NOMO-1 treated with dmso at 0.1 percent for 144 hours (cell line): ENCODE results near the gene NR6A1.
"Not testable (repeated sequence)": the region's sequence is repeated elsewhere in the genome, so short reads cannot be mapped to it uniquely, and the experiment has no call there.

Experiments used
- DNase-seq: peaks from one replicate; lab custom pipeline; 2025; ENCODE audit not compliant: unreplicated experiment; lab: John Stamatoyannopoulos, UW

The NR6A1 gene

DNA sequence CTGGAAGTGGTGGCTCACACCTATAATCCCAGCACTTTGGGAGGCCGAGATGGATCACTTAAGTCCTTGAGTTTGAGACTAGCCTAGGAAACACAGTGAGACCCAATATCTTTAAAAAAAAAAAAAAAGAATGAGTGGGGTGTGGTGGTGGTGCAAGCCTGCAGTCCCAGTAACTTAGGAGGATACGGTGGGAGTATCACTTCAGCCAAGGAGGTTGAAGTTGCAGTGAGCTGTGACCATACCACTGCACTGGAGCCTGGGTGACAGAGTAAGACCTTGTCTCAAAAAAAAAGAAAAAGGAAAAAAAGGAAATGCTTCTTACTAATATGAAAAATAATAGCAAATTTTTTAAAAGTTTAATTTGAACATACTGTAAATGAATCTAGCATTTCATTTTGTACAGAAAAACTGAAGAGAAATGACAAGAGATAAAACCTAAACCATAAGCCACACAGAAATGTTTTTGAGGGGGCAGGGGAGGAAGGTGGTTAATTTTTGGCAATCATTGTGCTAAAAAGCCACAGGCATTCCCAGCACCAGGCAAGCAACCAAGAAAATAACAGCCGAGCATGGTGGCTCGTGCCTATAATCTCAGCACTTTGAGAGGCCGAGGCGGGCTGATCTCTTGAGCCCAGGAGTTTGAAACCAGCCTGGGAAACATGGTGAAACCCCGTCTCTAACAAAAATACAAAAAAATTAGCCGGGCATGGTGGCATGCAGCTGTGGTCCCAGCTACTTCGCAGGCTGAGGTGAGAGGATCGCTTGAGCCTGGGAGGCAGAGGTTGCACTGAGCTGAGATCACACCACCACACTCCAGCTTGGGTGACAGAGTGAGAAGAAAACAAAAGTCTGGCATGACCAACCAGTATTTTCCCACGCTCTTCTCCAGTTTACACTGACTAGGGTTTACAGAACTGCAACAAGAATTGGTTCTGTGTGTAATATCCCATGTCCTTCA, 149.5 kb downstream of the NR6A1 start:
- DNase-seq: no peak

DNA sequence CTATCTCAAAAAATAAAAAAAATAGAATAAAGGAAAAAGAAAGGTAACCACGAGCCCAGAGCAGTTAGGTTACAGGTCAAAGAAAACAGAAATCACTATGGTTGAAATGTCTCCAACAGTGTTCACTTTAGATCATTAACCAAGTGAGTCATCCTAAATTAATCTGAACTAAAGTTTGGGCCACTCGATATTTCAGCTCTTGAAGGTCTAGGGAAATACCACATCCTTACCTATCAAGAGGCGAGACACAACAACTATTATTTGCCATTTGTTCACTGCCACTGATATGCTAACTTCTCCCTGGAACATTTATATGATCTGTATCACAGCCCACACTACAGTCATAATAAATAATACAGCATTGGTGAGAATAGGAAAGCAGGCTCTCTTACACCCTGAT, 152.6 kb downstream of the NR6A1 start:
- DNase-seq: no peak

DNA sequence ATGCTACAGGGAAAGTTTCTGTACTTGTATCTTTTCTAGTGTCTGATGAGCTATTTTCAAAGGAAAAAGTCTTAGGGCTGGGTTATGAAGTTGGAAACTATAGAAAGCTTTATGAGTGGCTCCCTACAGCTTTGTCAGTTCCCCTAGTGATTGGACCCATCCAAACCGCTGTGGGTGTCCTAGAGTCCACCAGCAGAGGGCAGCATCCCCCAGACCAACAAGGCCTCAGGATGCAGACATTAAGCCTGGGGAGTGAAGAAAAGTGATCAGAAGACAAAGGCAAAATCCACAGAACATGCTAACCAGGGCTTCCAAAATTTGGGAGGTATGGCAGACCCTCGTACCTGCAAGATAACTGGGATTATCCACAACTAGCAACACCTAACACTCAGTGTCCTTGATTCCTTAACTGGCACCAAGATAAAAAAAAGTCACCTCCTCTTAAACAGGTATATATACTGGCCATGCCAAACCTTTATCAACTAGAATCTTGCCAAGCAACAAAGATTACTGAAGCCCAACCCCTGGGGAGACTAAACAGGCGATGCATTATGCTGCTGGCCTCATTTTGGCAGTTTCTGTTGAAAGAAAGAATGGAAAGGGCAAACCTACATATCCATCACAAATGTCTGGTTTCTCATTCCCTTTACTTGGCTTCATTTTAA, 153.5 kb downstream of the NR6A1 start:
- peak; percentile 30 for DNase-seq

DNA sequence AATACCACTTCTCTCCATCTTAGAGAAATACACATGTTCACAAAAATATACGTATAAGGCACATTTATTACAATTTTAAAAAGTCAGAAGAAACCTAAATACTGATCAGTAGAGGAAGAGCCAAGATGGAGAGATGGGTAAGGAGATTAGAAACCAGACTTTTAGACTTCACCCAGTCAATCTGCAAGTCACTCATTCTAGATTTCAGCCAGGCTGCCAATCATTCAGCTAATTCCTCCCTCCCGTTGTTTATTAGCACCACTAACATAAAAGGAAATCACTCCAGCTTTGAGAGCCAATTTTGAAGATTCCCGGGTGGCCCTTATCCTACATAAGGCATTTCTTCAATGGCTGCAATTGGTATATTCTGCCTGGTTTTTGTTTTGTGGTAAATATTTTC, 154.2 kb downstream of the NR6A1 start:
- no peak for DNase-seq

DNA sequence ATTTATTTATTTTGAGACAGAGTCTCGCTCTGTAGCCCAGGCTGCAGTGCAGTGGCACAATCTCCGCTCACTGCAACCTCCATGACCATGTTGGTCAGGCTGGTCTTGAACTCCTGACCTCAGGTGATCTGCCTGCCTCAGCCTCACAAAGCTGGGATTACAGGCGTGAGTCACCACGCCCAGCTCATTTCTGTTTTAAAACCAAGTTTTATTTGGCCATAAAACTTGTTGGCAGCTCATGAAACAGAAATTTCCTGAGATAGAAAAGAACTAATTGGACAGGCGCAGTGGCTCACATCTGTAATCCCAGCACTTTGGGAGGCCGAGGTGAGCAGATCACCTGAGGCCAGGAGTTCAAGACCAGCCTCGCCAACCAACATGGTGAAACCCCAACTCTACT, 155.3 kb downstream of the NR6A1 start:
- not testable (repeated sequence) for DNase-seq

DNA sequence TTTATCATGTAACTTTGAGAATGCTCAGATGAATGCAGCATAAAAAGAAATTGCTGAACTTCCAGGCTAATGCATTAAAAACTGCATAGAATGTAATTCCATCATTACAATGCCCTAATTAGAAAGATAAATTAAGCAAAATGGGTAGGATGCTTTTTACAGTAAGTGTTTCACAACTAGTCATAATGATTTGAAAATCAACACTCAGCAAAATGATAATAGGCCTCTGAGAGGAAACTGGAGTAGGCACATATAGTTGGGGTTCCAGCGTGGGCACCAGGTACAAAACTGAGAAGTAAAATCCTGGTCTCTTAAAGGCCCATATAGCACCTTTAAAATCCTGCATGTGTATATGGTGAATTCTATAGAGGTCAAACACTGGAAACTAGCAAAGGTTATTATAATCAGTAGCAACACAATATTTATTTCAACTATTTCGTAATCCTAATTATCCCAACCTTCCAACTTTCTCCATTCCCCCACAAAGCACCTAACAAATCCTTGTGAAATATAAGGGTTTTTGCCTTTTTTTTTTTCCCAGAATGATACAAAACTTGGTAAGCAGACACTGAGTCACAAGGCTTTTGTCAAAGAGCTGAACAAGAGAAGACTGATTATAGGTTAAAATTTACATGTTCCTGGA, 155.9 kb downstream of the NR6A1 start:
- DNase-seq: no peak

DNA sequence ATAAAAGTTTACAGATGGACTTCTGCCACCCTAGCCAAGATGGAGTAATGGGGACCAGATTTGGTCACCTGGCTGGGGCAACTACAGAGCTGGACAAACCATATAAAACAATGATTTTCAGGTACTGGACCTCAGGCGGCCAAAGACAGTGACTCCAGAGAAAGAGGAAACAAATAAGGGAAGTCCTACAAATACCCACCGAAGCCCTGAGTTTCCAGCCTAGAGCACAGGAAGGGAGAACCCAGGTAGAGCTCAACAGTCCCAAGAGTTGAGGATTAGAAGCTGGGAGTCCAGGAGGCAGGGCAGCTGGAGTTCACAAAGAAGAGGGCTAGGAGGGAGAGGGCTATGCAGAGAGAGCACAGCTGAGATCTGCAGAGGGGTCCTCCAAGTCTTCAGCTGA, 157.3 kb downstream of the NR6A1 start:
- peak; percentile 26 for DNase-seq

DNA sequence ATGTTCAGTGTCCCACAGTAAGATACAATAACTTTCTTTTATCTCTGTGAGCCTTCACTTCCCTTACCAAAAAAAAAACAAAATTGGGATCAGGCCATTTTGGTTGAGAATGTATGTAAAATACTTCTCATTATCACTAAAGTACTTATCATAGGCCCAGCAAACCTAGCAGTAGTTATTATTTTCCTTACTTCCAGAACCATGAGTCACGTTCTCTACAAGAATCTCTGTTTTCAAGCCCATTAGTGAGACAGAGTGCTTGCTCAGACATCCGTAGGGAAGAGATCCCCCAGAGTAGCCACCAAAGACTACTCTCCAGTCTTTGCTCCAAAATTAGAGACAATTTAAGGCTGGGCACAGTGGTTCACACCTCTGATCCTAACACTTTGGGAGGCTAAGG, 160.0 kb downstream of the NR6A1 start:
- no peak for DNase-seq

DNA sequence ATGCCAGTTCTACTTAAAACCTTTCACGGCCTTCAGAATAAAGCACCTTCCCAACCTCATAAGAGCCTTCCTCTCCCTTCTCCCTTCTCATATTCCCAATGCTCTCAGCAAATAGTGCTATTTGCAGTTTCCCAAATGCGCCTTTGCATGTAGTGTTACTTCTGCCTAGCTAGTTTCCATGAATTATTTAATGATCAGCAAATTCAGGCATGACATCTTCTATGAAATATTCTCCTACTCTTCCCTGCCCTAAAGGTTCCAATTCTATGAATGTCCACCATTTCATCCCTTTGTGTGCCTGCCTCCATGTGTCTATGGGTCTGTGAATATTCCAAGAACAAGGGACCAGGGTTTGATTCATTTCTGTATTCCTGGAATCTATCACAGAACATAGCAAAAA, 165.1 kb downstream of the NR6A1 start:
- DNase-seq: no peak

DNA sequence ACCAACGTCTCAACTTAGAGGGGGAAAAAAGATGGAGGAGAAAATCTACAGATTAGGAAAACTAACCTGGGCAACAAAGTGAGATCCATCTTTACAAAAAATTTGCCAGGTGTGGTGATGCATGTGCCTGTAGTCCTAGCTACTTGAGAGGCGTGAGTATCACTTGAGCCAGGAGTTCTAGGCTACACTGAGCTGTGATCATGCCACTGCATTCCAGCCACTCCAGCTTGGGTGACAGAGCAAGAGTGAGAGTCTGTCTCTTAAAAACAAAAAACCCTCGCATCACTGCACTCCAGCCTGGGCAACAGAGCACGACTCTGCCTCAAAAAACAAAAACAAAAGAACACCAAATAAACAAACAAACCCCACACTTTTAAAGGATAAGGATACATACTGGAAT, 165.9 kb downstream of the NR6A1 start:
- no peak for DNase-seq

DNA sequence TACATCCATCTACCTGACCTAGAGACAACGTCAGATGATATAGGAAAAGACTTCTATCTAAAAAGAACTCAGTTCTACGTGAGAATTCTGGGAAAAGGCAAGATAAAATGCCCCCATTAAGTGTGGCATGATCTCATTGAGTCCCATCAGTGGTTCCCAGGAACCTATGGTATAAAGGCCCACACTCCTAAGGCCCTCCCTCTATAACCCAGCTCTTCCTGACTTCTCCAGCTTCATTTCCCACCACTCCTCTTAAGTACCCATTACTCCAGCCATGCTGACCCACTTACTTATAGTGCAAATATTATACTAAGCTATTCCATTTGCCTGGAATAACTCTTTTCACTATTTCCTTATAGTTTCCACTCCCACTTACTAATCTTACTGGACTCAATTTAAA, 168.5 kb downstream of the NR6A1 start:
- no peak for DNase-seq

DNA sequence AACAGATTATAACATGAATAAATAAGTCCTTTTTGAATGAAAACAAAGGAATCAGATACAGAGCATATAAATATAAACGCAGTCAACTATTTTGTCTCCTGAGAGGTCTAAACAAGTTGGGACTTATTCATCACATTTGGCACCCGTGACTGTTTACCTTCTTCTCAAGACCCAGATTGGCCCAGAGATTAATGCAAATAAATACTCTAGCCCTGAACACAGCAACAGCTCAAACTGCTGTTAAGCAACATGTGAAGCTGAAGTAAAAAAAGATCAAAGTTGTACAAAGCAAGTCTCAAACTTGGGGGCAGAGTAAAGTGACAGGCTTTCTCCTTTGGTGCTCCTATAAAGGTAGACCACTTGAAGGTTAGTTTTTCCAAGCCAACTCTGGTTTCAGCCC, 168.9 kb downstream of the NR6A1 start:
- DNase-seq: no peak

DNA sequence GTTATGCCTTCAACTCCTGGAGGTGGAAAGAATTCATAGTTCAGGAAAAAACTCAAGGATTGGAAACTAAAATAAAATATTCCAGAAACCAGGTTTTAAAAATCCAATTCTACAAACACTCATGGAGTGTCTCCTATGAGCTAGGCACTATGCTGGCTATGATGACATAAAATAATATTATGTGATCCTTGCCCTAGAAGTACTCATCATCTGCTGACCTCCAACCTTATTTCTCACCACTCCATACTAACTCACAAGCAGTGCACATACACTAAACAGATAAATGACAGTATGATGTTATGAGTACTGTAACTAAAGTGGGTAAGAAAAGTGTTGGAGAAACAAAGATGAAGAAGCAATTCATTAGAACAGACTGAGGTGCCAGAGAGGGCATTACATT, 170.7 kb downstream of the NR6A1 start:
- no peak for DNase-seq

DNA sequence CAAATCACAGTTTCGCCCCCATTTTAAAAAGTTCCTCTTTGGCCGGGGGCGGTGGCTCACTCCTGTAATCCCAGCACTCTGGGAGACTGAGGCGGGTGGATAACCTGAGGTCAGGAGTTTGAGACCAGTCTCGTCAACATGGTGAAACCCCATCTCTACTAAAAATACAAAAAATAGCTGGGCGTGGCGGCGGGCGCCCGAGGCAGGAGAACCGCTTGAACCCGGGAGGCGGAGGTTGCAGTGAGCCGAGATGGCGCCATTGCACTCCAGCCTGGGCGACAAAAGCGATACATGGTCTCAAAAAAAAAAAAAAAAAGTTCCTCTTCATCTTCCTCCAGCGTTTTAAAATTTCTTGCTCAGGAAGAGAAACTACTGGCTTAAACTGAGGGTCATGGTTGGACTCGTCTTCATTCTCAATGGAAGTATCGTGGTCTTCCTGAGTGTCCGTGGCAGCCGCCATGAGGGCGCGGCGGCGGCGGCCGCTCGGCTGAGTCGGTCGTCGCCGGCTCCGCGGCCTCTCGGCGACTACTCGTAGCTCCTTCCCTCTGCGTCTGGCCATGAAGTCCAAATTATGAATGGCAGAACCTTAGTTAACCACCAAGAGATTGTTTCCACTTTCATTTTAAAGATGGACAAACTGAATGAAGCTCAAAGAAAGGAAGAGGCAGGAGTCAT, 171.9 kb downstream of the NR6A1 start:
- DNase-seq: no peak

DNA sequence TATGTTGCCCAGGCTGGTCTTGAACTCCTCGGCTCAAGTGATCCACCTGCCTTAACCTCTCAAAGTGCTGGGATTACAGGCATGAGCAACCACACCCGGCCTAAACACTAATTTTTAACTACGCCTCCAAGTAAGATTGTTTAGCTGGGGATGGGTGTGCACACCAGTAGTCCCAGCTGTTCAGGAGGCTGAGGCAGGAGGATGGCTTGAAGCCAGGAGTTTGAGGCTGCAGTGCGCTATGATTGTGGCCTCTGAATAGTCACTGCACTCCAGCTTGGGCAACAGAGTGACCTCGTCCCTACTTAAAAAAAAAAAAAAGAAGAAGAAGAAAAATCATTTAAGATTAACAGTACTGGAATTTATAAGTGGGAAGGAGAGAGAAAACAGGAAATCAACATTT, 173.1 kb downstream of the NR6A1 start:
- DNase-seq: no peak

DNA sequence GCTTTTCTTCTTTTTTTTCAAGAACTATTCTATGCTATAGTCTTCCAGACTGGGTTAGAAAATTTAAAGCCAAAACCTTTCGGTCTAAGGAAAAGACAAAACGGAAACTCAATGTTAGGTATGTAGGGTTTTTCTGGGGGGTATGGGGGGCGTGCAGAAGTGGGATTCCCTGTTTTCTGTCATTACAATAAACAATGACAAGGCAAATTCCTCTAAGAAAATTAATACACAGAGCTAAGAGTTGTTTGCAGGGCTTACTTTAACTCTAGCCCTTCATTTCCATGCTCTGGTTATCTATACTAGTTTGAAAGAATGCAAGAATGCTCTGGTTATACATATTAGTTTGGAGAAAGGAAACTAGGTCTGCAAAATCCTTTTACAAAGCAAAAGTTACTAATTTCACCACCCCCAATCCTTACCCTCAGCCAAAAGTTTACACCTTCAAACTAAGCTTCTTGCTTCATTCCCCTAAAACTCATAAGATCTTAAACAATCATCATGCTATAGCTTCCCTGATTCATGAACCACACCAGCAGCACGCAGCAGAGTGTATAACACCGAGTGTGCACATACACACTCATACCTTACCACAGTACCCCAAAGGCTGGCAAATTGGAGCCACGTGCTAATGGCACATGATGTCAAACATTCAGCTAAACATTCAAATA, 174.8 kb downstream of the NR6A1 start:
- no peak for DNase-seq

DNA sequence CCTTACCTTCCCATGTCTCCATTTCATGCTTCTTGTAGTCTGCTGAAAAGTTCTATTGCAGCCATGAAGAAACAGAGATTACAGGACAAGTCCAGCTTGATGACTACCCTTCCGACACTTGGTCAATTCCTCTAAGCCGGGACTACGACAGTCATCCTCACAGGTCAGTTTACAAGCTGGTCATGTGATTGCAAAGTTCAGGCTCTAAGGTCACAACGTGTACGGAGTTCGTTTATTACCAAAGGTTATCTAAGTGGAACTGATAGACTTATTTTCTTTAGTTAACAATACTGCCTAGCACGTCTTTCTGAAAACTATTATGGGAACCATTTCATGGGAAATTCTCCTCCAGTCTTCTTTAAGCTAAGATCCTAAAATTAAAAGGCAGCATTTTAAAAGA, 175.4 kb downstream of the NR6A1 start:
- DNase-seq: no peak

DNA sequence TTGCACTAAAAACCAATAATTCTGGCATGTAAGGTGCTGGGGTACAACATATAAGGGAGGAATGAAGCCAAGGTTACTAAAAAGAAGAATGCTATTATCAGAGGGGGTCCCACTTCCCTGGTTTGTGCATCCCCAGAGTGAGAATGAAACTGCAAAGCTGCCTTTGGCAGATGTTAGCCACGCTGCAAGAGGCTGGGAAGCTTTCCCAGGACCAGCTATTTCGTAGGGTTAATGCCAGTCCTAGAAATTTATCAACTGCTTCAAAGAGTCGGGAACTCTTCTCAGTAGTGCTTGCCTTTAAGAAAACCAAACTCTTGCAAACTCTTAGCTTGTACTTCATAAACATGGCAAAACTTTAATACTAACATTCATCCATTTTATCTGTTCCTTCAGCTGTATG, 176.4 kb downstream of the NR6A1 start:
- DNase-seq: no peak

DNA sequence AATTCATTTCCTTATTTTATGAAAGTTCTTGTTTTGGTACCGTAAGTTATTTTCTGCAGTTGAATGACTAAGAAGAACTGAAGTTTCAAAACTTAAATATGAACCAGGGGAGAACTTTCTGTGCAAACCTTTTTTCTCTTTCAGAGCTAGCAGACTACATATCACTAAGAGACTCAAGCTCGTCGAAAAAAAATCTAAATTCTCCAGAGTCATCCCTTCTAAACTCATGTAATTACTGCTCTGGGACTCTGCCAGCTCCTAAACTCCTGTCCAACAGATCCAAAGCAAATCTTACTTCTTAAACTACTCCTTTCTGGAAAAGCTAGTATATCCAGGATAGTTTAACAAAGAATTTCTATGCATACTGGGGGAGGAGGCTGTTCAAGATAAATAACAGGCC, 176.9 kb downstream of the NR6A1 start:
- no peak for DNase-seq

DNA sequence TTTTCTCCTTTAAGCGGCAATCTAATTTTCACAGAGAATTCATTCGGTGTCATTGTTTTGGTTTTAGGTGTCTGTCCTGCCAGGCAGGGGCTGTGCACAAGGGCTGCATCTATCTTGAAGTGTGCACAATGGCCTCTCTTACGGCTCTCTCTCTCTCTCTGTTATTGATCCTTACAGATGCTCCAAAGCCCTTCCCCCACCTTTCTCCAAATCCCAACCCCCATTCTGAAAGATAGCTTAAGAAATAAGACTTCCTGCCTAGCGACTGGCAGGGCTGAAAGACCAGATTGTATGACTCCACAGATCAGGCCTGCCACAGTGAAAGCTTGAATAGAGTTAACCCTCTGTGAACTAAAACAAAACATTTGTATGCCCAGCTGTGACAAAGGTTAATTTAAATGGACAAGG, 177.5 kb downstream of the NR6A1 start:
- no peak for DNase-seq

DNA sequence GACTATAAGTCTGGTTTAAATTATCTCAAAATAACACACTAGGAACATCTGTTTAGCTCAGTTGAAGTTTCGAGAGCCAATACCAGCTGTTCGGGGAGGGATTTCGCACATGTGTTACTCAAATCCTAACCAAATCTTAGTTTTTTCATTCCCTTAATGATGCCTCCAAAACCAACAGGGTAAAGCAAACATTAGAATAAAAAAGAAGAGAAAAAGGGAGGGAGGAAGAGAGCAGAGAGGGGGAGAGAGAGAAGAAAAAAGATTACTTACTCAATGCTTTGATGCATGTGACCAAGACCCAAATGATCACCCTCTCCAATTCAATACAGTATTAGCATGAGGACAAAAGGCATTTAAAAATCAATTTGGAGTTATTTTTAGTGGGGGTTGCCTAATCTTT, 177.9 kb downstream of the NR6A1 start:
- DNase-seq: no peak
